Adipose tissue (tissue), 3 donors: ENCODE results near the gene PJA2. TPM values are rescaled to one million over a fixed set of nuclear protein-coding genes. Genes with fewer than 3 reads are reported as not detected.

ENCODE experiments used
- H3K27ac ChIP-seq: one replicate; pipeline ENCODE4 v1.5.1; 2013; ENCODE audit warnings: low read depth, low read length
- WGBS, 3 donors: extraction: QIAGEN DNeasy Blood & Tissue Kit; methylation state at CpG; one replicate each; pipeline ENCODE4 v1.1.7; 2013; 5-methylcytosine and 5-hydroxymethylcytosine counted together
- polyA plus RNA-seq, 3 donors: library from polyadenylated mRNA; stranded (reverse); fragments of 200-250 nt; gene quantifications; one replicate each; pipeline ENCODE4 v1.2.3, GENCODE V29; 2013
- donor health status: healthy with polysubstance abuse.
- donor health status: Bipolar disorder and iron deficiency.
- donor health status: healthy.

The PJA2 gene
- polyA plus RNA-seq, 3 donors: 23.1 to 58.4 (median 36.5) TPM

DNA sequence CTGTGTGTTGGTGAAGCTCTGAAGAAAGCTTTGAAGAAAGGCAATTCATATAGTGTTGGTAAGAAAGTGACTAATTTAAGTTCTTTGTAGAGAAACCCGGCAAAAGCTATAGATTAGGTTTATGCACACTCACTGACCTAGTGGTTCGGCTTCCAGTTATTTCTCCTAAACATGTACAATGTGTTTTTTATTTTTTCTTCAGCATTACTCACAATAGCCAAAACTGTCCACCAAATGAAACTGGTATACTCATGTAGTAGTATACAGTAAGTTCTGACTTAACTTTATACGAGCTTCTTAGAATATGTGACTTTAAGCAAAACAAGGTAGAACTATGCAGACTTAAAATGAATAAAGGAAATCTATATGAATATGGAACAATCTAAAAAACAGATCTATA lies 44.8 kb downstream of the PJA2 start:
- 94 to 97% (median 95%) methylated on average over 3 of the region's 3 CpGs for WGBS, 3 donors
- H3K27ac ChIP-seq: no peak overlapping the region

DNA sequence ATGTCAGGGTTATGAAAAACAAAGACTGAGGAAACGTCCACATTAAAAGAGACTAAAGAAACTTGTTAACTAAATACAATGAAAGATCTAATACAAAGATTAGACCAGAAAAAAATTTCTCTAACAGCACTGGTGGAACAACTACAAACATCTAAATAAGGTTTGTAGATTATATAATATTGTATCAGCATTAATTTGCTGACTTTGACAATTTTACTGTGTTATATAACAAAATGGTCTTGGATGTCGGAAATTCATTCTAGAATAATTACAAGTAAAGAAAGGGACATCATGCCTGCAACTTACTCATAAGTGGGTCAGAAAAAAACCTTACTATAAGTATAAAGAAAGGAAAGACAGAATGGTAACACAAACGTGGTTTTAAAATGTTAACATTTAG lies 50.1 kb downstream of the PJA2 start:
- 68 to 85% (median 81%) methylated on average over 3 of the region's 3 CpGs for WGBS, 3 donors

DNA sequence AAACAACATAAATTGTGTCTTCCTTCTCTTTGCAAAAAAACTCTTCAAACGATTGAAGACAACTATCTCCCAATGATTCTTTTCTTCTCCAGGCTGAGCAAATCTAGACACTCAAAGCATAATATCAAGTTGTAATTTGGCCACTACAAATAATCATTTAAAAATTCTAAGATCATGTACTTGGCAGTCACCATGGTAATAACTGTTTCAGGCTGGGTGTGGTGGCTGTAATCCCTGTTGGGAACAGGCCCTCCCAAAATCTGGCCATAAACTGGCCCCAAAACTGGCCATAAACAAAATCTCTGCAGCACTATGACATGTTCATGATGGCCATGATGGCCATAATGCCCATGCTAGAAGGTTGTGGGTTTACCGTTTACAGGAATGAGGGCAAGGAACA lies 52.0 kb downstream of the PJA2 start:
- no peak overlapping the region for H3K27ac ChIP-seq
- WGBS, 3 donors: 81 to 93% (median 87%) methylated on average over 2 of the region's 2 CpGs

More for the DNA sequence above, 50.1 kb downstream of the PJA2 start:
- H3K27ac ChIP-seq: no peak overlapping the region

DNA sequence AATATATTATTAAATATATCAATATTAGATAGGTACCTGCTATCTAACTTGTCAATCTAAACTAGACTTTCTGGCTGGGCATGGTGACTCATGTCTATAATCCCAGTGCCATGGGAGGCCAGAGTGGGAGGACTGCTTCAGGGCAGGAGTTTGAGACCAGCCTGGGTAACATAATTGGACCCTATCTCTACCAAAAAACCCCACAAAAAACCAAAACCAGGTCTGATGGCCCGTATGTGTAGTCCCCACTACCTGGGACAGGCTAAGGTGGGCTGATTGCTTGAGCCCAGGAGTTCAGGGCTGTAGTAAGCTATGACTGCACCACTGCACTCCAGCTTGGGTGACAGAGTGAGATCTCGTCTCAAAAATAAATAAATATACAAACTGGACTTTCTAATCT lies 55.0 kb downstream of the PJA2 start:
- WGBS, 3 donors: 72 to 96% (median 94%) methylated on average over 2 of the region's 2 CpGs
- H3K27ac ChIP-seq: no peak overlapping the region

GRCh38 chr5:109351988-109352864 lies 57.5 kb downstream of the PJA2 start:
- H3K27ac ChIP-seq: no peak overlapping the region
- 92 to 97% (median 96%) methylated on average over 2 of the region's 2 CpGs for WGBS, 3 donors

- no peak overlapping the region for H3K27ac ChIP-seq
- WGBS, 3 donors: 68 to 74% (median 74%) methylated on average over 5 of the region's 5 CpGs
These were observed 59.1 kb downstream of the PJA2 start for GRCh38 chr5:109350537-109351270.

- WGBS, 3 donors: 80 to 97% (median 83%) methylated on average over 2 of the region's 2 CpGs
- no peak overlapping the region for H3K27ac ChIP-seq
These were observed 60.4 kb downstream of the PJA2 start for GRCh38 chr5:109349388-109349787.

GRCh38 chr5:109347252-109347888 lies 62.4 kb downstream of the PJA2 start:
- no peak overlapping the region for H3K27ac ChIP-seq

- 96 to 98% (median 96%) methylated on average over 2 of the region's 2 CpGs for WGBS, 3 donors
- H3K27ac ChIP-seq: no peak overlapping the region
These were observed 64.1 kb downstream of the PJA2 start for GRCh38 chr5:109345699-109346098.

GRCh38 chr5:109340351-109340750 lies 69.4 kb downstream of the PJA2 start:
- no peak overlapping the region for H3K27ac ChIP-seq
- WGBS, 3 donors: 80 to 97% (median 81%) methylated on average over 1 to 3 of the region's 5 CpGs

GRCh38 chr5:109335114-109335513 lies 74.7 kb downstream of the PJA2 start:
- H3K27ac ChIP-seq: no peak overlapping the region

DNA sequence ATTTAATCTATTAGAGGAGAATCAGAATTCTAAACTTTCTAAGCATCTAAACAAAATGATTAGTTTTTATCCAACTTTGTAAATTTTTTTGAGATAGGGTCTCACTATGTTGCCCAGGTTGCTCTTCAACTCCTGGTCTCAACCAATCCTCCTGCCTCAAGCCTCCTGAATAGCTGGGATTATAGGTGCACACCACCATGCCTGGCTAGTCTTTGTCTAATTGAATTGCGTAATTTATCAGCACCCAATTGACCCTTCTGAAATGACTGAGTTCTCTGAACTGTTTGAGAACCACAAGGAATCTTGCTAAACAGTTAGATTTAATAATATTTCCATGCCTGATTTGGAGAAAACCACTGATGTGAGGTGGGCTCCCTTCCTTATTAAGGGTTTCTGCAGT lies 75.7 kb downstream of the PJA2 start:
- 97 to 98% (median 97%) methylated on average over 1 of the region's 1 CpG for WGBS, 3 donors
- no peak overlapping the region for H3K27ac ChIP-seq

- WGBS, 3 donors: 57 to 84% (median 59%) methylated on average over 4 of the region's 4 CpGs
- H3K27ac ChIP-seq: no peak overlapping the region
These were observed 80.2 kb downstream of the PJA2 start for GRCh38 chr5:109329333-109330237.

DNA sequence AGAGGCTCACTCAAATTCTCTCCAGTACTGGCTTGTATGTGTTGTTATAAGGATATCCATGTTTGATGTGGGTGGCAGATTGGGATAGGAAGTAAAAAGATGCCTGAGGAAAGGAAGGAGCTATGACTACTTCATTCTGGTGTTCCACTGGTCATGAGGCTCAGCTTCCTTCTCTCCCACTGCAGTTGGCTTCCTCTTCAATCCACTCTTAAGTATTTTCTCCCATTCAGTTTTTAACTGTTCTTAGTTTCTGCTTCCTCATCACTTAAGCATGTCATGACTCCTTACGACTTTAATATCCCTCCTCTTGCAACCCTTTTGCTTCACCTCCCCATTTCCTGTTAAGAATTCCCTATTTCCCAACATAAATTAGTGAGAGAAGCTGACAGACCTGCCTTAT lies 81.1 kb downstream of the PJA2 start:
- WGBS, 3 donors: 30 to 77% (median 50%) methylated on average over 1 of the region's 1 CpG
- H3K27ac ChIP-seq: no peak overlapping the region

DNA sequence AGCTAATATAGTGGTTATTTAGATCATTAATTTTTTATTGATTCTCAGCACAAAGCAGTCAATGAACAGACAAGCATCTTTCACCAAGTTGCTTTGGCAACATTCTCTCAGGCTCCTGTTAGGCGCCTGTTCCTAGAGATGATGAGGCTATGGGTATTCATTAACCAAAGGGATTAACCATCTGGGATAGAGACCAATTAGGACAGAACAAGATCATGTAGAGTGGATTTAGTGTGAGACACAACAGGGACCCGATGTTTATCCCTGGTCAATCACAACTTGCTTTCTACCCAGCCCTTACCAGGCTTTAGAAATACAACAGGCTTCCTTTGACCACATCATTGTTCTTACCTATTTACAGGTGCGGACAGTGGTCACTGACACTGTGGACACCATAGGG lies 82.2 kb downstream of the PJA2 start:
- no peak overlapping the region for H3K27ac ChIP-seq
- 77 to 97% (median 85%) methylated on average over 3 of the region's 3 CpGs for WGBS, 3 donors

GRCh38 chr5:109326919-109327318 lies 82.9 kb downstream of the PJA2 start:
- no peak overlapping the region for H3K27ac ChIP-seq
- WGBS, 3 donors: 52 to 66% (median 53%) methylated on average over 4 of the region's 4 CpGs

DNA sequence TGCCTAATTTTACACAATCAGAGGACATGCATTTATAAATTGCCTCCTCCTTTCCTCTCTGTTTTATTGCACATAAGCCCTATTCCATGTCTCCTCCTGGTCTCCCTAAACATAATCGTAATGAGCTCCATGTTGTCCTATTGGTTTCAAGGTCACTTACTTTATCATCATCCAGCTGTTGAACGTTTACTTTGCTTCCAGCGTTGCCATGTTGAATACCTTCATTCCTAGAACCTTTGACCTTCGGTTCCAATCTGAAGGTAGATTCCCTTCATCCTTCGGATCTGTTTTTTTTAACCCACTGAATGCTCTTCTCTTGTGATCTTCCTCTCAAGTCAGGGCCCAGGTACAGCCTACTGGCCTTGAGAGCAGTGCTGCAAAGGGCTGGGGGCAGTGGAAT lies 84.3 kb downstream of the PJA2 start:
- 36 to 84% (median 80%) methylated on average over 5 of the region's 5 CpGs for WGBS, 3 donors
- H3K27ac ChIP-seq: no peak overlapping the region

DNA sequence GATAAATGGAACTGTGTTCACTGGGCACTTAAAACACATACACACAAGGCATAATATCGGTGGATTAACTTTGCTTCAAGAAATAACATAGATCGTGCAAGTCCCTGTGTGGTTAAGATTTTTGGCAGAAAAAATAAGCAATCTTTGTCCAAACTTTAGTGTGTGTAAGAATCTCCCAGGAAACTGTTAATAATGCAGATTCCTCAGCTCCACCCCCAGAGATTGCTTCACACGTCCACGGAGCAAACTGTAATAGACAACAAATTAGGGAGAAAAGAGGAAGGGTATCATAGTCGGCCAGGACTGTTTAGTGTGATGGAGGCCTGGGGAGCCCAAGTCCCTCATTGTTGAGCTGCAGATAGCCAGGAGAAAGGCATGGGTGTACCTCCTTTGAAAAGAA lies 84.8 kb downstream of the PJA2 start:
- 28 to 52% (median 39%) methylated on average over 5 of the region's 5 CpGs for WGBS, 3 donors
- no peak overlapping the region for H3K27ac ChIP-seq
